NCI-H524 treated with DMSO at 0.1 percent for 48 hours (cell line): Measurements from ENCODE around the gene QARS1.

Experiments used
- DNase-seq: peaks from one replicate; lab custom pipeline; 2025; lab: John Stamatoyannopoulos, UW

QARS1 gene

DNA sequence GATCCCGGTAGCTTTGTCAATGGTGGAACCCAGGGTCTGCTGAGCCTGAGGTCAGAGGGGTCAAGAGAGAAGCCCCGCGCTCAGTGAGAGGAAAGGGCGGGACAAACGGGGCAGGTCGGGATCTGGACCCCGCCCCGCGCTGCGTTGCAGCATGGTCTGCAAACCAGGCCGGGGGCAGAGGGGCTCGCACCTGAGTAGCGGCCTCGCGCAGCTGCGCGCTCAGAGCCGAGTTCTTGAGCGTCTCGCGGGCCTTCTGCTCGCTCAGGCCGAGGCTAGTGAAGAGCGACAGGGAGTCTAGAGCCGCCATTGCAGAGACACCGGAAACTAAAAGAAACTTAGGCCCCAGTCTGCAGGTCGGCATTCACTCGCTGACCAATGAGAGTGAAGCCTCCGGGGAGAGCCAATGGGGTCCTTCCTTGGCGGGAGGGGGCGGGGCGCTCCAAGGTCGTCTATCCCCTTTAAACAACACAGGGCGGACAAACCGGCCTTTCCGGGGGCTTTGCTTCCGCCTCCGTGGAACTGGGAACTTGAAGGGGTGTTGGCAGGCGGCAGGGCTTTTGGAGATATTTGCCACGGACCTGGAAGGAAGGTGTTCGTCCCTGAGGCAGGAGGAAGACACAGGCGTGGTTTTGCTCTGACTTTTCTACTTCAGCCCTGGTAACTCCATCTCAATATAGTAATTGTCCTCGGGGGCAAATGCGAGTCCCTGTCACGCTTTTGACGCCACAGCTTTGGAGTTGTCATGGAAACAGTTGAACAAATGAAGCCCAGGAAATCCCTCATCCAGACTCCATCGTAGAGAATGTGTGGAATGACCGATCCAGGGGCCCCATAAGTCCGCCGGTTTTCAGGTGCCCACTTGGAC, at the start of gene QARS1:
TSS of gene QARS1 (minus strand) at position 331 of the 865 bp plus-strand sequence. CDS start at position 307, 24 bp downstream.
- peak; percentile 27 for DNase-seq

DNA sequence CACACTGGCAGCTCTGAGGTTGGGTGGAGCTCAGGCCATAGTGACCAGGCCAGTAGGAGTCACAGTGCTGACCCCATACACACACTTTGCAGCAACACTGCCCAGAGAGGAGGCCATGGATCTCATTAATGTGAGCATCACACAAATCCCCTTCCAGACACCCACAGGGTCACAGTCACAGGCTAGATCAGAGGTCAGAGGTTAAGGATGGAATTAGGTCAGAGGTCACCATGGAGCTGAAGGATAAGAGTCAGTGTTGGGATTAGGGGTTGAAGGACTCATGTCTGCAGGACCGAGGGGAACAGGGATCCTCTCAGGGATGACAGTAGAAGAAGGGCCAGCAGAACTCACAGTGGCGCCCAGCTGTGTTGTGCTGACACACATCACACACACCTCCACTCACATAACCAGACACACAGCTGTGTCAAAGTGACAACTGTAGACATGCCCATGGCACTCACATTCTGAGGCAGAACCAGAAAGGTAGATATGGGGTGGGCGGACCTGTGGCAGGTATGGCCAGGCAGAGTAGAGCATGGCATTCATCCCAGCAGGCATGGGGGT, 48.9 kb upstream of the QARS1 start:
- DNase-seq, result no peak

DNA sequence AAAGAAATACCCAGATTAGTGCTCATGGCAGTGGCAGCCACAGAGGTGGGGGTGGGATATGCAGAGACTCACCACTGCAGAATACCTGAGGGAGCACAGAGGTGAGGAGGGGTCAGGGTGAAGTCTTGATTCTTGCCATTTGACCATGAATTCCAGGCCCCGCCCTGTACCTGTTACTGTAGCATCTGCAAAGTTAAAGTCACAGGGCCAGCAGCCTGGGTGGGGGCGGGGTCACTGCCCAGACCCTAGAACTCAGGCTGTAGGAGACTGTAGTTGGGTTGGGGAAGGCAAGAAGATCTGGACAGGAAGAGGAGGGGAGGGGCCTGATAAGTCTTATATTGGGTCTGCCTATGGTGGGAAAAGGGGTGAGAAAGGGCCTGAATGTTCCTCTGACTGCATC, 47.1 kb upstream of the QARS1 start:
- no peak for DNase-seq

DNA sequence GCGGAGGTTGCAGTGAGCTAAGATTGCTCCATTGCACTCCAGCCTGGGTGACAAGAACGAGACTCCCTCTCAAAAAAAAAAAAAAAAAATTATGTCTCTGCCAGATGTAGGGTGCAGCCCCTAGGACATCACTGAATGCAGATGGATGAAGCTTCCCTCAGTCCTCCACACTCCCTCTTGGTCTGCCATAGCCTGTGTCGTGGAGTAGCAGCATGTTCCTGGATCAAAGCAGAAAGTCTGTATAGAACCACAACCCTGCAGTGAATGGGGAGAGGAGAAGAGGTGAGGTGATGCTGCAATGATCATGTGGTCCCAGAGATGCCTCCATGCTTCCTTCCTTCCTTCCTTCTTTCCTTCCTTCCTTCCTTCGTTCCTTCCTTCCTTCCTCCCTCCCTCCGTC, 43.6 kb upstream of the QARS1 start:
- DNase-seq, result no peak

DNA sequence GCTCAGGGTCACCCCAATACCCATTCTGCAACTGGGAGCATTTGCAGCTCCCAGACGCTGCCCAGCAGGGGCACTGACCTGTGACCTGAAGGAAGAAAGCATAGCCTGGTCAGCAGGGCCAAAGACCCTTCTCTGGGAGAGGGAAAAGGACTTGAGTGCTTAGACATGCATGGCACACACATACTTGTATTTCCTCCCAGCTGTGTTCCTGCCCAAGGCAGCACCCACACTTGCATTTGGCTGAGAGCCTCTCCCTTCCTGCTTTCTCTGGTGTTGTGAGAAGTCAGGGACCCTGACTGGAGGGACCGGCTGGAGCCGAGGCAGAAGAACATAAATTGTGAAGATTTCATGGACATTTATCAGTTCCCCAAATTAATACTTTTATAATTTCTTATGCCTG, 35.5 kb upstream of the QARS1 start:
- DNase-seq, result no peak

DNA sequence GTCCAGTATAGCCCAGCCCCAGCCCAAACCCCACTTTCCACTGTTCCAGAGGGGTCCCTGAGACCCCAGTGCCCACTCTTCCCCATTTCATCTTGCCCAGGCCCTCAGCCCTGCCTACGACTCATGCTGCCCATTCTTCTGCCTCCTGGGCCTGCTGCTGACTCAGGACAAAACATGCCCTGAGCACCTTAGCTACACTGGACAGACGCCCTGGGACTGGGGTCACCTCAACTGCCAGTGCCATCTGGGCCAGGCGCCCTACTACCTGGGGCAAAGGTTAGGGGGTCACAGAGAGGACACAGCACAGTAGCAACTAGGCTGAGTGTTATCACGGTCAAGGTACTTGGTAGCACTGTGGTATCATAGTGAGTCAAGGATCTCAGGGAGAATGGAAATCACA, 30.9 kb upstream of the QARS1 start:
- DNase-seq, result no peak

DNA sequence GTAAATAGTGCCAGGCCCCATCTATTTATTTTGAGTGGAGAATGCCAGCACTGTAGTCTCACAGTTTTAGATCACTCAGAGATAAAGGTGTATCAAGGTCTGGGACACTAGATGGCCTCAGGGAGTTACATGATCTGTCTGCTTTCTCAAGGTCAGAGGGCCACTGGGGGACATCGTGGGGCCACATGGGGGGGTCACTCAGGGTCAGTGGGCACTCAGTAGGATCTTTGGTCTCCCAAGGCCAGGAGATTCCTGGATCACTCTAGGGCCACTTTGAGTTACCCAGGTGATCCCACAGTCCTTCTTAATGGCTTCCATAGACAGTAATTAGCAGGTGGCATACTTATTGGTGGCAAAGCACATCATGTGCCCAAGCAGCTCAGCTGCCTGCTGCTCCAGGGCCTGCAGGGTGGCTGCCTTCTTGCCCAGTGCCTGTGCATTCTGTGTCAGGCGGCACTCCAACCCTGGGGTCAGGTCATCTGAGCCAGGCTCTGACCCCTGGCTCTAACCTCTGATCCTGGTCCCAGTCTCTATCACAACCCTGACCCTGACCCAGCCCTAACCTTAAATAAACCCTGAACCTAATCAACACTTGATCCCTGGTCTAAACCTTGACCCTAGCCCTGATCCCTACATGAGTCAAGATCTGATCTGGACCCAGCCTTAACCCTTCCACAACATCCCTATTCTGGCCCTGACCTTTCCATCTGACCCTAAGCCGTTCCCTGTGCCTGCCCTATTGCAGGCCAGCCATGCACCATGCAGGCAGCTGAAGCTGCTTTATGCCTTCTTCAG, 30.1 kb upstream of the QARS1 start:
- DNase-seq, result no peak

DNA sequence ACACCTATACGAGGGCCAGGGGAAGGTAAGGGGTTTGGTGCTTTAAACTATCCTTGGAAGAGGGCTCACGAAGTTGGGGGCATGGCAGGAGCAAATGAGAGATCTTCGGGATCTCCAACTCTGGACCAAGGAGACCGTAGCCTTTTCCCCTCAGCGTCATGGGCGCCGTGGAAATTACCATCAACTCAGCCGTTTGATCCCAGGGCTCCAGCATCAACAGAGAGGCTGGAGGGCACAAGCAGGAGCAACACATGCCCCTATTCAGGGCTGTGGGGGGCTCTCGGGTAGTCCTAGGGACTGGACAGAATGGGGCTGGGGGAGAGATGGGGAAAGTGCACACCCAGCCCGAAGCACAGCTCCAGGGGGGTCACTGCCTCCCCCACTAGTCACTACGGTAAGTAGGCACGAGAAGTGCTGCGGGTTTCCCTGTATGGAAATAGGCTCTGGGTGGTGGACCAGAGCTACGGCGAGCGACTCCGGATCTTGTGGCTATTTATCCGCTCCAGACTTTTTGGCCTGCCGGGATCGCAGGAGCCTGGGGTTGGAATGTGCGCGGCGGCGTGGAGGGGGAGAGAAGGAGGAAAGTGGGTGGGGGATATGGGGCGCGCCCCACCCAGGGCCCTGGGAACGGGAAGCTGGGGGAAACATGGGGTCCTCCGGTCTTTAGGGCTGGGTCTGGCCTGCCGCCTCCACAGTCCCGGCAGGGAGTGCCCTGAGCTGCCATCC, 28.8 kb upstream of the QARS1 start:
- DNase-seq, result peak; percentile 5

DNA sequence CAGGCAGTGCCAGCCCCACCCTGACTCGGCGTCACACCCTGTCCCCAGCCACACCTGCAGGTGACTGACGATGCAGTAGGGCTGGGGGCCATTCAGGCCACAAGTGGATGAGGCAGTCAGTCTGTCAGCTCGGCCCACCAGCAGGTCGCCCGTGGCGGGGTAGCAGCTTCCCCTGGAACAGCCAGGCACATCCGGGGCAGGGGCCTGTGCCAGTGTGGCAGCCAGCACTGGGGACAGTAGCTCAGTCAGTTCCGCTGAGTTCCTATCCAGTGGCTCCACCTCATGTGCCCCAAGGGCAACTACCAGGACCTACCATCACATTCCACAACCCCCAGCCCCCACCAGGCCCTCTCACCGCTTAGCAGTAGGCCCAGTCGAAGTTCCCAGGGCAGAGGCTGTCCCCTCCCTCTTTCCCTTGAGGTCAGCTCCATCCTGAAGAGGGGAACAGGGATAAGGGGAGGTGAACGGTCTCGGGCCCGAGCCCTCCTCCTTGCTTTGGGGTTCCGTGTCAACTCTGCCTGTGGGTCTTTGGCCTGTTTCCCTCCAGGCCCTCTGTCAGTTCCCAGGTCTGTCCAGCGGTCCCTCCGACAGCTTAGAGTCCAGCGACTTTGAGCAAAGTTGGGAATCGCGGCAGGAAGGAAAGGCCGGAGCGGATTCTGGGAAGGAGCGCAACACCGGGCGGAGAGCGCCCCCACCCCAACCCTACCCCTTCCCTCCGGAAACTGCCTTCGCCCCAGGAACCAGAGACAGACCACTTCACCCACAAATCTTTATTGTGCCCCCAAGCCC, 28.1 kb upstream of the QARS1 start, which contains the start of gene LAMB2:
TSS of gene LAMB2 (minus strand) at position 614 of the 789 bp plus-strand sequence. CDS start at position 431, 183 bp downstream.
- no peak for DNase-seq

DNA sequence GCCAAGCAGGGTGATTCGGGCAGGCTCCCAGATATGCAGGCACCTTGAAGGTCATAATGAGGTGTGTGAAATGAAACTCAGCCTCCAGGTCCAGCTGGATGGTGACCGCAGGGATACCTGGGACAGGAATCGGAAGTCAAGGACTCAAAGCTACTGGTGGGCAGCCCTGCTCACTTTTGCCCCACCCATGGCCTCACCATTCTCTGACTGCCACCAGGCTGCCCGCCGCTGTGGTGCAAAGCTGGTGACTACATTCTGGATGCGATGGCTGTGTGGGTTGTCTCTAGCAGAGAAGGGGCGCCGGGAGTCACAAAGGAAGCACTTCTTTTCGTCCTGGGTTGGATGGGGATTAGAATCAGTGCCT, 27.5 kb upstream of the QARS1 start:
- DNase-seq, result no peak

DNA sequence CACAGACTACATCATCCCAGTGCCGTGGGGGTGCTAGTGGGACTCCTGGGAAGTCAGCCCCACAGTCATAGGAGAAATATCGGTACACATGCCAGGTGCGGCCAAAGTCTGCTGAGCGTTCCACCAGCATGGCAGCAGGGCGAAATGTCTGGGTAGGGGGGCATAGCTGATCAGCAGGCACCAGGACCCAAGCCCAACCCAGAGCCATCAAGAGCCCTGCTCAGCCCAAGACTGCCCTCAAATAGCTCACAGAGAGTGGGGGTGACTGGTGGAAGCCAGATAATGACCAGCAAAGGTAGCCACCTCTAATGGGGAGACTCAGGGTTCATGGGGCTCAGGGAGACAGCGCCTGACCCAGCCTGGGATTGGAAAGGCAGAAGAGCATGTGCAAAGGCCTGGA, 27.0 kb upstream of the QARS1 start:
- DNase-seq, result no peak

DNA sequence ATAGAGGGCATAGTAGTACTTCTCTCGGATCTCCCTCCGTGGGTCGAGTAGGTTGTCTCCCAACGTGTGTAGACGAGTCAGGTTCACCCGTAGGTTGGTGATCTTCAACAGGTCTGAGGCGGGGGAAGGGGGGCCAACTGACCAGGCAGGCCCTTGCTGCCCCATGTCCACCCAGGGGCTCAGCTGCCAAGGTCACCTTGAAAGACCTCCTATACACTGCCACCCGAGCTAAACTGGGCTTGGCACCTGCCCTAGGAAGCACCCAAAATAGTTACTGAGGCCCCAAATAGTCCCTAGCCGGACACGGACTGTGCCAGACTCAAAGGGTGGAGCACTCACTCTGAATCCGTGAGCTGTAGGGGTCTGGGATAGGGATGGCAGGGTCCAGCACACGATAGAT, 26.5 kb upstream of the QARS1 start:
- no peak for DNase-seq

DNA sequence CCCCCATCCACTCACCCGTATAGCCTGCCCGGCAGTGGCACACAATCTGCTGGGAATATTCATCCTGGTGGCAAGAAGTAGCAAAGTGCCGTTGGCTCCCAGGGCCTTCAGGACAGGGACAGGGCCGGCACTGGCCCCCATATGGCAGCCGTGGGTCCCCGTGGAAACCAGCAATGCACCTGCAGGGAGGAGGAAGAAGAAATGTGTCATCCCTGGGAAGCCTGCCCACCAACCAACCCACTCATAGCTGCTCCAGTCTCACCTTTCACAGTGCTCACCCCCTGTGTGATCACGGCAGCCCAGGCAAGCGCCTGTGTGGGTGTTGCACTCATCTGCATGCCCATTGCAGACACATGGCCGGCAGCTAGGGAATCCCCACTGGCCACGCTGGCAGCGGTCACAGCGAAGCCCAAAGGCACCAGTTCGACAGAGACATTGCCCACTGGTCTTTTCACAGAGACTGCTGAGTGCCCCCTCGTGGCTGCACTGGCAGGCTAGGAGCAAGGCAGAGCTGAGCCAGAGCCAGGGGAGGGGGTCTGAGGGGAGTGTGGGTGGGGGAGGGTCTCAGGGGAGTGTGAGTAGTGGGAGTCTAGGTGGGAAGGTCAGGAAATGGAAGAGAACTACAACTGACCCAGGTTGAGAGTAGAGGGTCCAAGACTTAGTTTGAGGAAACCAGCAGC, 20.6 kb upstream of the QARS1 start:
- DNase-seq, result no peak

DNA sequence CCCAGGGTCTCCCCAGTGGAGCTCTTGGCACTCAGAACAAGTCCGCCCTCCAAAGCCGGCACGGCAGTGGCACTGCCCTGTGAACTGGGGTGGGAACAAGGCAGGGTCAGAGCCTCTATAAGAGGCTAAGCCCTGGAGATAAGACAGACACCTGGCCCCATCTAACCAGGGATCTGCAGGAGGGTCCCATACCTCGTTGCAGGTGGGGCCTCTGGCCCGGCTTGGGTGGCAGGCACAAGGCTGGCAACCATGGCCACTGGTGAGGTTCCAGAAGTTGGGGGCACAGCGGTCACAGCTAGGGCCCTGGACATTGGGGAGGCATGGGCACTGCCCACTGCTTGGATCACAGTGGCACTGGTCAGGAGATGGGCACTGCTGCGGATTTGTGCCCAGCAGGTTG, 19.6 kb upstream of the QARS1 start:
- no peak for DNase-seq

DNA sequence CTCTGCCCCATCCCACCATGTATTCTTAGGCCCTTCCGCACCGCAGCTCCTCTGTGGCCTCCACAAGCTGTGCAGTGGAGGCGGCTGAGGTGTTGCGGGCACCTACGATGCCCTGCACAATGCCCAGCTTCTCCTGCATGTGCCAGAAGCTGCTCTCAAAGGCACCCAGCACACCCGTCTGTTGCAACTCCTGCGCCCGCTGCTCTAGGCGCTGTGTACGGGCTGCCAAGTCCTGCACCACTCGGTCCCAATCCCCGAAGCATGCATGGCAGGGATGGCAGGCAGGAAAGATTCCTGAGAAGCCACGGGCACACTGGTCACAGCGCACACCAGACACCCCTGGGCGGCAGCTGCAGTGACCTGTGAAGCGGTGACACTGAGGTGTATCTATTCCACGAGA, 19.1 kb upstream of the QARS1 start:
- DNase-seq, result no peak

DNA sequence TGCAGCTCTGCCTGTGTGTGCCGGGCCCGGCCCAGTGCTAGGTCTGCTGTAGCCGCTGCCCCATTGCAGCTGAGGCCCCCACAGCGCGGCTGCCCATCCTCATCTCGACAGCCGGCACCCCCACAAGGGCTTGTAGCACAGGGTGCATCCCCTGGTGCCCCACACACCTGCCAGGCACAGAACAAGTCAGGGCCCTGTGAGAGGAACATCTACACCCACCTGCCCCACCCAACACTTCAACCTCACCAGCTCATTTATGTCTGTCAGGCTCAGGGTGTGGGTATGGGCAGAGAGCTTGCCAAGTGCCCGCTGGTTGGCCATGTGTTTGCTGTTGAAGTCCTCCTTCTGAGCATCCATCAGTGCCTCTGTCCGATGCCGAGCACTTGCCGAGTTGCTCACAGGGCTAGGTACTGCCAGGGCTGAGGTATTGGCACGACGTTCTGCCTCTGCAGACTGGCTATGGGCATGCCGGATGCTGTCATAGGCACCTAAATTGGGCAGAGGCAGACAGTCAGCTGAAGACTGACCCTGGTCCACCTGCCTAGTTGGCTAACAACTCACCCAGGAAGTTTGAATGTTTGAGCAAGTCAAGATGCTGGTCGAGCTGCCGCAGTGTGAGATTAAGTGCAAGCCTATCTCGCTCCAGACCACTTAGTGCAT, 18.5 kb upstream of the QARS1 start:
- DNase-seq, result no peak

DNA sequence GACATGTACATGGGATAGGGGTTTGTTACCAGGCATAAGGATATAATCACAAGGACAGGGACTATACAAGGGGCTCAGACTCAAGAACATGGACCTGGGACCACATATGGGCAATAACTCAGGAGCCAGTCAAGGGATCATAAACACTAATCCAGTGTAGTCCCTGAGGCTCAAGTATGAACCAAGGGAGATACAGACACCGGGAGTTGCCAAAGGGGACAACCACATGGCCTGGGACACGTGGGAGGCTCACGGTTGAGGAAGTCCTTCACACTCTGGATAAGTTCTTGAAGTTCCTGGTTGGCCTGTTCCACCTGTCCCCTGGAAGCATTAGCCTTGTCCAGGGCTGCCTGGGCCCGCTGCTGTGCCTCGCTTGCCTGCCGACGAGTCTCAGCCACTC, 17.9 kb upstream of the QARS1 start:
- DNase-seq, result no peak

DNA sequence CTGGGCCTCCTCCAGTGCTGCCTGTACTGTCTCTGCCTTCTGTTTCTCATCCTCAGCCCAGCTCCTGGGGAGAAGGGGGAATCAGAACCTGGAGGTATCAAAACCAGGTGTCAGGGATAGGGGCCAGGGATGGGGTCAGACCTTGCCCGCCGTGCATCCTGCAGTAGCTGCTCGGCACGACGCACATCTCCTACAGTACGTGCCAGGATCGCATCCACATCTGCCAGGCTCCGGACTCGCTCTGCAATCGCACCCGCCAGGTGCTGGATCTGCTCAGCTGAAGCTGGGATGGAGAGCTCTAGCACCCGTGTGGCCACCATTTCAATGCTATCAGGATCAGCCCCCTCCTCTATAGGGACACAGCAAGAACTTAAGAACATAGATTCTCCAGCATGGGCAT, 17.5 kb upstream of the QARS1 start:
- DNase-seq, result no peak

DNA sequence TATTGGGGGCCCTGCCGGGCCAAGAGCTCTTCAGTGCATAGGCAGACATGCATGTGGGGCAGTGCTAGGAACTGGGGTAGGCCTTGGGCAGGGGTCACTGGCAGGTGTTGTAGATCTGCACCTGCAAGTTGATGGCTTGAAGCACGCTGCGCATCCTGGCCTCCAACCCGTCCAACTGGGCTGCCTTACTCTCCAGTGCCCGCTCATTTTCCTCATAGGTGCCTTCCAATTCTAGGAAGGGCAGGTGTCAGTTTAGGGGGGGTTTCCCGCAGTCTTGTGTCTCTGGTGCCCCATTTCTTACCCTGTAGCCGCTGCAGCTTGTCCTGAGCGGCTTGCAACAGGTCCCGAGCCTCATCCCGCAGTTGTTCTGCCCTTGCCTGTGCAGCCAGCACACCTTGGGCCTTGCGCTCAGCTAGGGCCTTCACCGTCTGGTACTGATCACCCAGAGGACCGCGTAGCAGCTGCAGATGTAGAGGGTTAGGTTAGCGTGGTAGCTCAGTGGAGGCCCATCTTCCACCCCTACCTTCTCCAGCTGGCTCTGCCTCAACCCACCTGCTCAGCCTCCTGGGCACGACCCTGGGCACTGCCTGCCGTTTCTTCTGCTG, 16.7 kb upstream of the QARS1 start:
- no peak for DNase-seq
